SKM-1 treated with dmso at 0.1 percent for 144 hours (cell line): ENCODE results near the gene GPR52.
"Not testable (repeated sequence)": the region's sequence is repeated elsewhere in the genome, so short reads cannot be mapped to it uniquely, and the experiment has no call there.

Experiments used
- DNase-seq: peaks from one replicate; lab custom pipeline; 2025; ENCODE audit not compliant: unreplicated experiment; lab: John Stamatoyannopoulos, UW

Gene GPR52

GRCh38 chr1:174447866-174448530 lies at the start of gene GPR52:
Gene GPR52, plus strand, starts transcription at chr1:174447964. Its CDS starts 148 bp downstream, at chr1:174448112.
- DNase-seq = no peak

- no peak for DNase-seq
Measured at GRCh38 chr1:174398246-174398645, 49.5 kb upstream of the GPR52 start.

- DNase-seq = no peak
Measured at GRCh38 chr1:174399211-174399610, 48.6 kb upstream of the GPR52 start.

- no peak for DNase-seq
Measured at GRCh38 chr1:174401075-174401474, 46.7 kb upstream of the GPR52 start.

GRCh38 chr1:174405219-174405618 lies 42.5 kb upstream of the GPR52 start:
- no peak for DNase-seq

- no peak for DNase-seq
Measured at GRCh38 chr1:174406421-174406820, 41.3 kb upstream of the GPR52 start.

- no peak for DNase-seq
Measured at GRCh38 chr1:174407665-174408064, 40.1 kb upstream of the GPR52 start.

- DNase-seq = no peak
Measured at GRCh38 chr1:174408146-174408545, 39.6 kb upstream of the GPR52 start.

GRCh38 chr1:174409801-174410200 lies 38.0 kb upstream of the GPR52 start:
- not testable (repeated sequence) for DNase-seq

GRCh38 chr1:174413632-174414031 lies 34.1 kb upstream of the GPR52 start:
- no peak for DNase-seq

- DNase-seq = no peak
Measured at GRCh38 chr1:174414203-174414602, 33.6 kb upstream of the GPR52 start.

- DNase-seq = no peak
Measured at GRCh38 chr1:174415506-174415905, 32.3 kb upstream of the GPR52 start.

- no peak for DNase-seq
Measured at GRCh38 chr1:174417921-174418320, 29.8 kb upstream of the GPR52 start.

GRCh38 chr1:174425121-174425520 lies 22.6 kb upstream of the GPR52 start:
- no peak for DNase-seq

- no peak for DNase-seq
Measured at GRCh38 chr1:174426153-174426552, 21.6 kb upstream of the GPR52 start.

GRCh38 chr1:174428033-174428432 lies 19.7 kb upstream of the GPR52 start:
- no peak for DNase-seq

- no peak for DNase-seq
Measured at GRCh38 chr1:174428739-174429138, 19.0 kb upstream of the GPR52 start.

- DNase-seq = no peak
Measured at GRCh38 chr1:174433451-174433850, 14.3 kb upstream of the GPR52 start.

GRCh38 chr1:174445351-174445750 lies 2.4 kb upstream of the GPR52 start:
- DNase-seq = no peak

- no peak for DNase-seq
Measured at GRCh38 chr1:174445817-174446216, 1.9 kb upstream of the GPR52 start.

- DNase-seq = no peak
Measured at GRCh38 chr1:174448531-174448883, 743 bp downstream of the GPR52 start.

- no peak for DNase-seq
Measured at GRCh38 chr1:174448974-174449373, 1.2 kb downstream of the GPR52 start.

- no peak for DNase-seq
Measured at GRCh38 chr1:174451408-174451807, 3.6 kb downstream of the GPR52 start.
